Left renal pelvis (tissue), 4 donors: Measurements from ENCODE around the gene MUC22. TPM values are rescaled to one million over a fixed set of nuclear protein-coding genes. Genes with fewer than 3 reads are reported as not detected.

Experiments
- DNase-seq, 4 donors: peaks; one replicate each; pipeline ENCODE4 v3.0.0-alpha.2; 2013; ENCODE audit warnings: low read depth in 4 of 4, low spot score in 3 of 4
- polyA plus RNA-seq, 4 donors: library from polyadenylated mRNA; unstranded; fragments of 120-200 nt; gene quantifications; one replicate each; pipeline ENCODE4 v1.2.1, GENCODE V29; 2013; ENCODE audit not compliant: insufficient read length in 4 of 4

The MUC22 gene
- polyA plus RNA-seq, 4 donors, result not detected

DNA sequence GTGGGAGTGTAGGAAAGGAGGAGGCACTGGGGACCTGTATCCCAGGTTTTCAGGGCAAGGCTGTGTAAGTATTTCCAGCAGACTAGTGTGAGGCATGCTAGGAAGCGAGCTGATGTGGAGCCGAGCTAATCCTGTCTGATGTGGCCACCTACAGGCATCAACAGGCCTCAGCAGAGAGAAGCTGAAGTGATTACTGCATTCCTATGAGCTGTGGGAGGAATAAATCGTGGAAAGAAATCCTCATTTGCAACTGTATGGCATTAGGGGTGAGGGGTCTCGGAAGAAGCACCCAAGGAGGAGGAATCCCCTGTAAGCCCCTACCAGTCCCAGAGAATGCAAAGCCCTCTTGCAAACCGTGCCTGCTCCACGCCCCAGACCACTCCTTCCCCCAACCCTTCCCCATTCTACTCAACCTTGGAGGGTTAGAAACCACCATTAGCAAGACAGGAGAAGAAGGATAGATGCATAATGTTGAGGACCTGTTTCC, 60.5 kb downstream of the MUC22 start:
- peak in 2 of 4 donors; percentile 63 to 69 for DNase-seq

DNA sequence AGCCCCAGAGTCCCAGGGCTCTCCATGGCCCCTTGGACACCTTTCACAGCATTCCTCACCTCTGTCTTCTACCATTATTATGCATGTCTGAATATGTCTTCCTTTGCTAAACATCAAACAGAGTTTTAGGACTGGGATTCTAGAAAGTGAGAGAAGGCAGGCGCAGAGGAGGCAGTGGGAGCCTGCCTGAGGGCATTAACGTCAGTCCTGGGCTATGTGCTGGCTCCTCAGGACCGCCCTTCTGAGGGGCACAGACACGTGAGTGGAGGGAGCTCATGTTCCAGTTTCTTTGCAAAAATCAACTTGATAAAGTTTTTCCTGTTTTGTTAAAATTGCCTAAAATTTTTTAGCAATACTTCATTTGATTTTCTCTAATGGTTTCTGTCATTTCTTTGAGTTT, 64.1 kb downstream of the MUC22 start:
- no peak for DNase-seq

DNA sequence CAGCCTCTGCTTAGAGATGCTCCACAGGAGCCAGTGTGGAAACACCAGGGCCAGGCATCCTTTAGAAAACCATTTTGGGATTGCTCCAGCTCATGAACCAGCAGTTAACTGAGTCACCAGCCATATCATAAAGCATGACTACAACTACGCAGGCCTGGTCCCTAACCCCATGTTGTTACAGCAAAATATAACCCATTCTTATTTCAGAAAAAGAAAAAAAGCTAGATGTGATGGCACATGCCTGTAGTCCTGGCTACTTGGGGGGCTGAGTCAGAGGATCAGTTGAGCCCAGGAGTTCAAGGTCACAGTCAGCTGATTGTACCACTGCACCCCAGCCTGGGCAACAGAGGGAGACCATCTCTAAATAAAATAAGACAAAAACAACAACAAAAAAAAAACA, 65.3 kb downstream of the MUC22 start:
- no peak for DNase-seq

DNA sequence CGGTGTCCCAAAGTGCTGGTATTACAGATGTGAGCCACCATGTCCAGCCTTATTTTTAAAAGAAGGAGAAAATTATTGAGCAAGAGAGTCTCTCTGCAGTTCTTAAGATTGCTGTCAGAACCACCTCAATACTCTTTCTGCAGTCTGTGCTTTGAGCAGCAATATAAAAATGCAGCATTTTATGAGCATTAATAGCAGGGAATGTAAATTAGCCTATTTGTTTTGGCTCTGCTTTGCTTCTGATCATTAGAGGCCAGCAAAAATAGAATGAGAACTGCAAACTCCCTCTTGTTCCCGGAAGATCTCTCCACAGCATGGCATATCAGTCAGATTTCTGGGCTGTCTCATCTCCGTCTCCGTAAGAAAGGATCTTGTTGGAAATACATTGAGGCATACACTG, 66.3 kb downstream of the MUC22 start:
- DNase-seq, result no peak

DNA sequence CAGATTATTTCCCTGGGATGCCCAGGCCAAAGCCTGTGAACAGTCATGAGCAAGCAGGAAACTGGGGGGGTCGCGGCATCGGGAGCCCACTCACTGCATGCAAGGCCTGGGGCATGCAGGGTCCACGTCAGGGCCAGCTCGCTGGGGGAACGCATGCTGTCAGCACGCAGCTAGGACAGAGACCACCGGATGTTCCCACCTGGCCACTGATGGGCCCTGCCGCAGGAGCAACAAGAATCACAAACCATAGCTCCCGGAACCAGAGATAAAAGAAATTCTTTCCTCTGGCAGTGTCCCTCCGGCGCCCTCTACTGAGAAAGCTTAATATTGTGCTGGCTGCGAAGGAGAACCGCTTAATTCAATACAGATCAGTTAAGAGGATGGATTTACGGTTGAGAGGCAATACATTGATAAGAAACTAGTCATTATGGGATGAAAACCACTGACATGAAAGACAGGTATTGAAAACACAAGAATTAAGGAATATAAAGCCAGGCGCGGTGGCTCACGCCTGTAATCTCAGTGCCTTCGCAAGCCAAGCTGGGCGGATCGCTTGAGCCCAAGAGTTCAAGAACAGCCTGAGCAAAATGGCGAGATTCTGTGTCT, 69.5 kb downstream of the MUC22 start:
- DNase-seq, result peak in 2 of 4 donors; percentile 41 to 58

DNA sequence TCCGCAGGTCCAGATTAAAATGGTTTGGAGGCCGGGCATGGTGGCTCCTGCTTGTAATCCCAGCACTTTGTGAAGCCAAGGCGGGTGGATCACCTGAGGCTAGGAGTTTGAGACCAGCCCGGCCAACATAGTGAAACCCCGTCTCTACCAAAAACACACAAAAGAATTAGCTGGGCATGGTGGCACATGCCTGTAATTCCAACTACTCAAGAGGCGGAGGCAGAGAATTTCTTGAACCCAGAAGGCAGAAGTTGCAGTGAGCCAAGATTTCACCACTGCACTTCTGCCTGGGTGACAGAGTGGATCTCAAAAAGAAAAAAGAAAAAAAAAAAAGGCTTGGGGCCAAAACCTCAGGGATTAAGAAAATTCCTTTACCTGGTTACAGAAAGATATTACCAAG, 71.6 kb downstream of the MUC22 start:
- DNase-seq, result no peak

DNA sequence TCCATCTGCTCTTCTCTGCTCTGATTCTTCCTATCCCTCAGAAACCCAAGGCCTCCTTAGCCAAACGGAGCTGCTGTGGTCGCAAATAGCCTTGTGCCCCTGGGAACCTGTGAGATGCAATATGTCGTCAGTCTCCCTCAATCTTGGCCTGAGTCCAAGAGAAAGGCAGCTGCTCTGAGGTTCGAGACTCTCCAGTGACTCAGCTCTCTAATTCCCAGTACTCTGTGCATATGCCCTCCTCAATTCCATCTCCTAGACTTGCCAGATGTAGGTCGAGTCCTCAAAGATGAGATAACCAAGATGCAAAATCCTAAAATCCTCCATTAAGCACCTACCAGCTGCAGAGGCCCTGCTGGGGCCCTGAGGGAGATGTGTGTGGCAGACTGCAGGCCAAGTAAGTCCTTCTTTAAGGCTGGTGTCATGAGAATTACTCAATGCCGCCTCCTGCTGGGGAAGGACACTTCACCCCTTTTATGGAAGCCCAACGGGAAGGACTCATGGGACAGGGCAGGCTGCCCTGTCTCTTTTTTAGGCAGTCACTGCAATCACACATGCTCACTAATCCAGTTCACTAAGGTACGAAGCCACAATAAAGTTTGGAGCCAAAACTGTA, 73.6 kb downstream of the MUC22 start:
- no peak for DNase-seq

Other genes starting within 250 kb of the MUC22 start
- 100 to 1,000 TPM in 3 of 4 donors, 10 to 100 TPM in 1; 55.6 to 201 (median 156) TPM for gene DDR1, start 126.0 kb upstream of the MUC22 start, polyA plus RNA-seq
- 10 to 100 TPM; 30.2 to 51.2 (median 44.1) TPM for gene GTF2H4, start 102.3 kb upstream of the MUC22 start, polyA plus RNA-seq
- 10 to 100 TPM; 26.1 to 59.5 (median 35.3) TPM for gene VARS2, start 96.2 kb upstream of the MUC22 start, polyA plus RNA-seq
- 1 to 10 TPM in 1 of 4 donors, under 1 TPM in 3; 0.16 to 1.0 (median 0.82) TPM for gene SFTA2, start 78.3 kb upstream of the MUC22 start, polyA plus RNA-seq
- under 1 TPM in 3 of 4 donors, not detected in 1; 0.03 to 0.09 (median 0.03) TPM for gene MUCL3, start 69.5 kb upstream of the MUC22 start, polyA plus RNA-seq
- gene MUC21, start 26.8 kb upstream of the MUC22 start, polyA plus RNA-seq, result under 1 TPM in 1 of 4 donors, not detected in 3; 0.04 TPM
- gene C6orf15, start 102.1 kb downstream of the MUC22 start, polyA plus RNA-seq, result under 1 TPM in 1 of 4 donors, not detected in 3; 0.19 TPM
- 1 to 10 TPM in 1 of 4 donors, under 1 TPM in 1, not detected in 2; 0.19 to 1.0 TPM for gene PSORS1C1, start 104.3 kb downstream of the MUC22 start, polyA plus RNA-seq
- gene CDSN, start 110.0 kb downstream of the MUC22 start, polyA plus RNA-seq, result not detected
- gene PSORS1C2, start 128.6 kb downstream of the MUC22 start, polyA plus RNA-seq, result under 1 TPM in 1 of 4 donors, not detected in 3; 0.17 TPM
- 10 to 100 TPM; 17.3 to 38.3 (median 30.1) TPM for gene CCHCR1, start 147.3 kb downstream of the MUC22 start, polyA plus RNA-seq
- gene TCF19, start 148.1 kb downstream of the MUC22 start, polyA plus RNA-seq, result 10 to 100 TPM; 17.3 to 26.0 (median 18.3) TPM
- 10 to 100 TPM in 1 of 4 donors, 1 to 10 TPM in 2, under 1 TPM in 1; 0.26 to 11.7 (median 2.6) TPM for gene POU5F1, start 160.2 kb downstream of the MUC22 start, polyA plus RNA-seq